H1 (cell line): ENCODE data around the gene VAV2. TPM values are rescaled to one million over a fixed set of nuclear protein-coding genes. Genes with fewer than 3 reads are reported as not detected.

Experiments
- RBBP5 ChIP-seq: IDR thresholded peaks from 2 replicates; pipeline ENCODE4 v1.7.1; 2012; ENCODE audit warnings: low read depth, mild to moderate bottlenecking, inconsistent platforms, low read length, moderate library complexity, borderline replicate concordance
- RXRA ChIP-seq: IDR thresholded peaks from 2 replicates; pipeline ENCODE4 v1.6.1; 2011; ENCODE audit warnings: low read depth, mild to moderate bottlenecking, low read length, moderate library complexity; ENCODE audit not compliant: insufficient read depth
- SIN3A ChIP-seq, 2 experiments: IDR thresholded peaks in 1 of 2; conservative IDR thresholded peaks in 1 of 2; 2 replicates each; pipeline ENCODE4 v1.6.1; 2011 to 2012; ENCODE audit warnings: low read length in 2 of 2, improper control_type of control experiment in 1 of 2, low read depth in 1 of 2, mild to moderate bottlenecking in 1 of 2
- SIRT6 ChIP-seq: IDR thresholded peaks from one replicate; pipeline ENCODE4 v1.7.1; 2012; ENCODE audit warnings: low read length, inconsistent platforms
- polyA plus RNA-seq, 7 experiments: library from polyadenylated mRNA; depleted of rRNA in 3 of 7; stranded (reverse) in 5 of 7; unstranded in 2 of 7; fragments of >200 nt in 5 of 7; fragments of 200-250 nt in 2 of 7; gene quantifications; 1 replicate in 5 of 7; 2 replicates in 1 of 7; 4 replicates in 1 of 7; pipeline versions ENCODE4 v1.2.1 to v1.2.3, GENCODE V29; 2011 to 2013; ENCODE audit warnings: missing spikeins in 2 of 7, mixed read lengths in 2 of 7
- total RNA-seq: library from RNA; stranded (reverse); fragmentation: NEBNext Ultra II Directional; extraction: Animal tissue kit (Norgen Biotek cat#: 25700); gene quantifications from 2 replicates; pipeline ENCODE4 v1.2.1, GENCODE V29; 2021
- TF ChIP-seq, protein P1 (sequence below): IDR thresholded peaks from 2 replicates; pipeline ENCODE4 v1.6.1; 2012; ENCODE audit warnings: inconsistent platforms

VAV2 gene
- total and polyA plus RNA-seq, 2 of the 8 experiments (the other 6 are each of a cell fraction or from before 2014, with no cell fraction given) = 13.6 to 37.6 TPM

DNA sequence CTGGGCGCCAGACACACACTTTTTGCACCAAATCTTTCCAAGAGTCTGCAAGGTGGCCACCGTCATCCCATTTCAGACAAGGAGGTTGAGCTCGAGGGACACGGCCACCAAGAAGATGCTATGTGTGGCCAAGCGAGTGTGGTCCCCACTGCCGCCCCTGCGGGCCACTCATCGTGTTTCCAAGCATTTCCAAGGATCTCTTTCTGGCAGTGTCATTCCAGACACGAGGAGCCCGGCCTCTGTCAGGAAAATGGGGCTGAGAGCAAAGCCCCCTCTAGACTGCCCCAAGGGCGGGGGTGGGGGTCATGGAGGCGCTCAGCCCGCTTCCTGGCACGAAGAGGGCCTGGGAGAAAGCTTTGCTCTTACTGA is 10.6 kb downstream of the VAV2 start (continued):
- no peak for TF ChIP-seq RXRA
- no peak for TF ChIP-seq SIN3A (conservative IDR thresholded peaks at IDR 0.05 in 1 of 2, IDR thresholded peaks at IDR 0.05 in 1 of 2; ENCODE audit: low read depth in 1 of 2, low read length in 2 of 2)
- TF ChIP-seq, protein P1, sequence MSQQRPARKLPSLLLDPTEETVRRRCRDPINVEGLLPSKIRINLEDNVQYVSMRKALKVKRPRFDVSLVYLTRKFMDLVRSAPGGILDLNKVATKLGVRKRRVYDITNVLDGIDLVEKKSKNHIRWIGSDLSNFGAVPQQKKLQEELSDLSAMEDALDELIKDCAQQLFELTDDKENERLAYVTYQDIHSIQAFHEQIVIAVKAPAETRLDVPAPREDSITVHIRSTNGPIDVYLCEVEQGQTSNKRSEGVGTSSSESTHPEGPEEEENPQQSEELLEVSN = no peak
- no peak for TF ChIP-seq SIRT6
- TF ChIP-seq RBBP5 = no peak
